IMR-90 (cell line): ENCODE data around the gene MPPED1. TPM values are rescaled to one million over a fixed set of nuclear protein-coding genes. Genes with fewer than 3 reads are reported as not detected.

Source experiments
- ATAC-seq: fragments of 200-7000 bp; cut with Tn5 transposase; 2 replicates; pipeline ENCODE4 v1.9.1; 2020; ENCODE audit warnings: low read depth, mild to moderate bottlenecking, moderate library complexity
- BruUV-seq: library from RNA; stranded (reverse); fragments of 400-500 nt; replicated peaks from 2 replicates; lab custom pipeline; 2021; lab: Mats Ljungman, UMichigan
- CTCF ChIA-PET: fragments of 300-600 bp; formaldehyde crosslinking; extraction: SDS; loops from one replicate; lab custom pipeline; 2021; ENCODE audit warnings: antibody characterized with exemption; lab: Yijun Ruan, JAX
- POLR2A ChIA-PET: fragments of 300-600 bp; sonication (Branson Sonifier 250); formaldehyde crosslinking; loops from one replicate; lab custom pipeline; 2022; ENCODE audit warnings: antibody characterized with exemption; ENCODE audit not compliant: unreplicated experiment; lab: Charles Lee
- DNase-seq: peaks from one replicate; pipeline ENCODE4 v3.0.0; 2013
- H2AFZ ChIP-seq: replicated peaks from 2 replicates; pipeline ENCODE3; 2013; ENCODE audit warnings: low read length, mild to moderate bottlenecking; ENCODE audit not compliant: poor library complexity
- H2AK5ac ChIP-seq: 2 replicates; pipeline ENCODE4 v1.6.1; 2013; ENCODE audit warnings: low read depth, low read length, inconsistent platforms
- H2AK9ac ChIP-seq: replicated peaks from 2 replicates; pipeline ENCODE3; 2013; ENCODE audit warnings: mild to moderate bottlenecking, low read depth, low read length, moderate library complexity; ENCODE audit not compliant: poor library complexity
- H2BK120ac ChIP-seq: 2 replicates; pipeline ENCODE4 v1.6.1; 2013; ENCODE audit warnings: low read depth, low read length, inconsistent platforms
- H2BK15ac ChIP-seq: 3 replicates; pipeline ENCODE4 v1.6.1; 2013; ENCODE audit warnings: low read depth, low read length, inconsistent platforms
- H2BK20ac ChIP-seq: 2 replicates; pipeline ENCODE4 v1.6.1; 2013; ENCODE audit warnings: low read depth, mild to moderate bottlenecking, inconsistent platforms, low read length, moderate library complexity
- H2BK5ac ChIP-seq: 2 replicates; pipeline ENCODE4 v1.6.1; 2013; ENCODE audit warnings: mild to moderate bottlenecking, low read depth, low read length, inconsistent platforms; ENCODE audit not compliant: poor library complexity, severe bottlenecking
- H3K14ac ChIP-seq: replicated peaks from 2 replicates; pipeline ENCODE4 v1.6.1; 2013; ENCODE audit warnings: low read depth, low read length, inconsistent platforms
- H3K18ac ChIP-seq: 2 replicates; pipeline ENCODE4 v1.6.1; 2013; ENCODE audit warnings: low read depth, low read length, control low read depth
- H3K23ac ChIP-seq: 2 replicates; pipeline ENCODE4 v1.6.1; 2013; ENCODE audit warnings: low read depth, low read length, inconsistent platforms
- H3K27ac ChIP-seq: 2 replicates; pipeline ENCODE4 v1.5.1; 2013; ENCODE audit warnings: mild to moderate bottlenecking, control low read depth, low read length; ENCODE audit not compliant: insufficient read depth
- H3K27me3 ChIP-seq: 2 replicates; pipeline ENCODE4 v1.6.1; 2013; ENCODE audit warnings: low read length; ENCODE audit not compliant: control insufficient read depth, insufficient read depth
- H3K36me3 ChIP-seq: 2 replicates; pipeline ENCODE4 v1.6.1; 2013; ENCODE audit warnings: low read length, mixed read lengths; ENCODE audit not compliant: control insufficient read depth, insufficient read depth
- H3K4ac ChIP-seq: 2 replicates; pipeline ENCODE4 v1.6.1; 2013; ENCODE audit warnings: low read depth, low read length, inconsistent platforms
- H3K4me1 ChIP-seq: 2 replicates; pipeline ENCODE4 v1.6.1; 2013; ENCODE audit warnings: low read length, mixed read lengths; ENCODE audit not compliant: control insufficient read depth, insufficient read depth
- H3K4me2 ChIP-seq: 2 replicates; pipeline ENCODE4 v1.6.1; 2013; ENCODE audit warnings: low read depth, mild to moderate bottlenecking, control low read depth, low read length, moderate library complexity
- H3K4me3 ChIP-seq: 2 replicates; pipeline ENCODE4 v1.5.1; 2013; ENCODE audit warnings: low read depth, mild to moderate bottlenecking, control low read depth, low read length, moderate library complexity; ENCODE audit not compliant: insufficient read depth
- H3K56ac ChIP-seq: 2 replicates; pipeline ENCODE4 v1.6.1; 2013; ENCODE audit warnings: low read length, inconsistent platforms; ENCODE audit not compliant: insufficient read depth; ENCODE audit errors: extremely low read depth
- H3K79me1 ChIP-seq, 2 experiments: 2 replicates each; pipeline ENCODE4 v1.6.1; 2013; ENCODE audit warnings: low read length in 2 of 2, inconsistent platforms in 1 of 2, low read depth in 1 of 2
- H3K9ac ChIP-seq: 2 replicates; pipeline ENCODE4 v1.6.1; 2013; ENCODE audit warnings: low read depth, low read length, control low read depth
- H3K9me1 ChIP-seq: 2 replicates; pipeline ENCODE4 v1.6.1; 2013; ENCODE audit warnings: low read length, inconsistent platforms; ENCODE audit not compliant: insufficient read depth
- H3K9me3 ChIP-seq: 2 replicates; pipeline ENCODE4 v1.6.1; 2013; ENCODE audit warnings: low read length; ENCODE audit not compliant: control insufficient read depth, insufficient read depth
- H4K20me1 ChIP-seq: 2 replicates; pipeline ENCODE4 v1.6.1; 2013; ENCODE audit warnings: low read length, inconsistent platforms; ENCODE audit not compliant: insufficient read depth
- H4K5ac ChIP-seq: 2 replicates; pipeline ENCODE4 v1.6.1; 2013; ENCODE audit warnings: mild to moderate bottlenecking, low read depth, low read length, control low read depth
- H4K8ac ChIP-seq, 2 experiments: 2 replicates each; pipeline ENCODE4 v1.6.1; 2013; ENCODE audit warnings: low read depth in 2 of 2, low read length in 2 of 2, control low read depth in 1 of 2, inconsistent platforms in 1 of 2
- H4K91ac ChIP-seq: 2 replicates; pipeline ENCODE4 v1.6.1; 2013; ENCODE audit warnings: low read depth, low read length, inconsistent platforms; ENCODE audit not compliant: insufficient read depth
- BHLHE40 ChIP-seq: fragments of 150-350 bp; IDR thresholded peaks from 2 replicates; pipeline ENCODE4 v1.6.1; 2016; ENCODE audit warnings: mild to moderate bottlenecking, low read depth, low read length
- CEBPB ChIP-seq: IDR thresholded peaks from 2 replicates; pipeline ENCODE4 v1.6.1; 2012; ENCODE audit warnings: low read depth, low read length, improper control_type of control experiment
- CHD1 ChIP-seq: IDR thresholded peaks from 2 replicates; pipeline ENCODE4 v1.6.1; 2012; ENCODE audit warnings: low read depth, low read length, improper control_type of control experiment
- CTCF ChIP-seq: conservative IDR thresholded peaks from 2 replicates; pipeline ENCODE4 v1.5.1; 2012; ENCODE audit warnings: mild to moderate bottlenecking, low read depth, low read length, improper control_type of control experiment
- ELK1 ChIP-seq: fragments of 150-350 bp; IDR thresholded peaks from 2 replicates; pipeline ENCODE4 v1.6.1; 2016; ENCODE audit warnings: low read depth, mild to moderate bottlenecking, low read length, moderate library complexity, borderline replicate concordance
- FOS ChIP-seq: fragments of 150-350 bp; IDR thresholded peaks from 2 replicates; pipeline ENCODE4 v1.6.1; 2016; ENCODE audit warnings: low read depth, low read length
- MAFK ChIP-seq: IDR thresholded peaks from 2 replicates; pipeline ENCODE4 v1.6.1; 2012; ENCODE audit warnings: low read depth, low read length, improper control_type of control experiment
- MAZ ChIP-seq: IDR thresholded peaks from 2 replicates; pipeline ENCODE4 v1.6.1; 2012; ENCODE audit warnings: low read depth, mild to moderate bottlenecking, low read length, improper control_type of control experiment, moderate library complexity, borderline replicate concordance
- MXI1 ChIP-seq: IDR thresholded peaks from 2 replicates; pipeline ENCODE4 v1.6.1; 2012; ENCODE audit warnings: low read depth, mild to moderate bottlenecking, low read length, moderate library complexity, borderline replicate concordance
- NFE2L2 ChIP-seq: fragments of 150-350 bp; IDR thresholded peaks from 2 replicates; pipeline ENCODE4 v1.6.1; 2016; ENCODE audit warnings: low read depth, mild to moderate bottlenecking, low read length
- POLR2A ChIP-seq: IDR thresholded peaks from 2 replicates; pipeline ENCODE4 v1.6.1; 2012; ENCODE audit warnings: mild to moderate bottlenecking, low read depth, low read length
- RAD21 ChIP-seq: IDR thresholded peaks from 2 replicates; pipeline ENCODE4 v1.6.1; 2012; ENCODE audit warnings: low read length, improper control_type of control experiment
- RCOR1 ChIP-seq: IDR thresholded peaks from 2 replicates; pipeline ENCODE4 v1.6.1; 2012; ENCODE audit warnings: mild to moderate bottlenecking, low read length, improper control_type of control experiment; ENCODE audit not compliant: insufficient replicate concordance
- RFX5 ChIP-seq: IDR thresholded peaks from 2 replicates; pipeline ENCODE4 v1.8.0; 2012; ENCODE audit warnings: low read depth, mild to moderate bottlenecking, low read length, moderate library complexity
- SMC3 ChIP-seq: fragments of 150-350 bp; IDR thresholded peaks from 2 replicates; pipeline ENCODE4 v1.6.1; 2016; ENCODE audit warnings: low read depth, mild to moderate bottlenecking, antibody characterized with exemption, low read length, moderate library complexity
- USF2 ChIP-seq: fragments of 150-350 bp; IDR thresholded peaks from 2 replicates; pipeline ENCODE4 v1.6.1; 2017; ENCODE audit warnings: mild to moderate bottlenecking, antibody characterized with exemption, low read length, low read depth
- WGBS, 2 experiments: methylation state at CpG; one replicate each; pipeline versions ENCODE4 v1.1.5 to v1.1.7; 2013; ENCODE audit warnings: missing lambda C conversion rate in 2 of 2; ENCODE audit not compliant: insufficient read length in 1 of 2; ENCODE audit errors: extremely low coverage in 2 of 2; 5-methylcytosine and 5-hydroxymethylcytosine counted together
- dilution Hi-C: fragments of 300-500 bp; cut with HindIII; formaldehyde crosslinking; loops from one replicate; pipeline ENCODE4 v1.14.3; 2018; ENCODE audit warnings: low sequenced_read_pairs; ENCODE audit not compliant: unreplicated experiment
- in situ Hi-C: fragments of 300-500 bp; cut with MboI; formaldehyde crosslinking; loops from 3 replicates; pipeline ENCODE4 v1.14.3; 2019; ENCODE audit warnings: low sequenced_read_pairs, inconsistent platforms, mixed read lengths
- intact Hi-C: fragments of 100-400 bp; cut with micrococcal nuclease; formaldehyde crosslinking; loops from 2 replicates; pipeline ENCODE4 v1.10.0; 2022
- polyA plus RNA-seq, 3 experiments: library from polyadenylated mRNA; depleted of rRNA; stranded (reverse); fragments of >200 nt; gene quantifications; 2 replicates each; pipeline ENCODE4 v1.2.3, GENCODE V29; 2012; ENCODE audit warnings: low replicate concordance in 1 of 3
- total RNA-seq: library from RNA; depleted of rRNA; stranded (reverse); fragments of >200 nt; gene quantifications from 2 replicates; pipeline ENCODE4 v1.2.3, GENCODE V29; 2012

The MPPED1 gene
- total and polyA plus RNA-seq, 2 of the 4 experiments (the other 2 are of a cell fraction): not detected

GRCh38 chr22:43397766-43398165 lies 14.0 kb upstream of the MPPED1 start:
- in situ Hi-C loops (loop anchor here (25.0 kb wide), 1 partner anchor 1240 kb away; no protein-coding TSS in a partner anchor), dilution Hi-C loops (no loop called here), intact Hi-C loops (no loop called here)
- H2AFZ ChIP-seq: no peak overlapping the region
- TF ChIP-seq RCOR1 (no peak), RAD21 (no peak), POLR2A (no peak), BHLHE40 (no peak), FOS (no peak), MXI1 (no peak), MAZ (no peak), MAFK (no peak), NFE2L2 (no peak), ELK1 (no peak), RFX5 (no peak), SMC3 (no peak), CTCF (no peak), CEBPB (no peak), CHD1 (no peak), USF2 (no peak)
- BruUV-seq: no TSS peak
- peaks cover 7% of the 10 kb centered on the region; the same call in 1 of the 2 replicates for H3K27me3 ChIP-seq
- H4K20me1 ChIP-seq: no peaks in the 10 kb centered on the region
- ChIA-PET CTCF (no interaction called here), POLR2A (no interaction called here)
- H2BK5ac ChIP-seq: no peak overlapping the region
- H3K79me1 ChIP-seq: no peaks in the 10 kb centered on the region
- H3K4me1 ChIP-seq: no peaks in the 10 kb centered on the region
- no peak overlapping the region for H3K27ac ChIP-seq
- no peak overlapping the region for H2BK120ac ChIP-seq
- no peak overlapping the region for H3K18ac ChIP-seq
- no peak overlapping the region for H3K9ac ChIP-seq
- DNase-seq: no peak
- no peak overlapping the region for H3K14ac ChIP-seq
- H3K9me1 ChIP-seq: no peaks in the 10 kb centered on the region
- H4K91ac ChIP-seq: no peak overlapping the region
- no peak for ATAC-seq
- no peak overlapping the region for H3K4ac ChIP-seq
- no peak overlapping the region for H2AK9ac ChIP-seq
- H4K5ac ChIP-seq: no peak overlapping the region
- no peak overlapping the region for H2AK5ac ChIP-seq
- WGBS, 2 experiments: 71% methylated on average over 1 of the region's 7 CpGs; no CpG with 5 or more reads in 1 of the 2 experiments
- H3K23ac ChIP-seq: no peak overlapping the region
- no peaks in the 10 kb centered on the region for H3K9me3 ChIP-seq
- no peak overlapping the region for H3K4me3 ChIP-seq
- no peak overlapping the region for H2BK15ac ChIP-seq
- H2BK20ac ChIP-seq: no peak overlapping the region
- no peak overlapping the region for H4K8ac ChIP-seq
- H3K4me2 ChIP-seq: no peak overlapping the region
- H3K36me3 ChIP-seq: no peaks in the 10 kb centered on the region
- no peak overlapping the region for H3K56ac ChIP-seq
